NCI-H146 treated with DMSO at 0.1 percent for 48 hours (cell line): ENCODE data around the gene ASAP2.

Experiments
- DNase-seq: peaks from one replicate; lab custom pipeline; 2025; ENCODE audit not compliant: unreplicated experiment; lab: John Stamatoyannopoulos, UW

The ASAP2 gene

GRCh38 chr2:9291866-9292265, 85.3 kb downstream of the ASAP2 start:
- no peak for DNase-seq

GRCh38 chr2:9292426-9292825, 85.8 kb downstream of the ASAP2 start:
- no peak for DNase-seq

GRCh38 chr2:9294764-9295163, 88.2 kb downstream of the ASAP2 start:
- no peak for DNase-seq

- DNase-seq = no peak
Measured at GRCh38 chr2:9296559-9296958, 89.9 kb downstream of the ASAP2 start.

GRCh38 chr2:9297156-9297555, 90.5 kb downstream of the ASAP2 start:
- DNase-seq = no peak

- no peak for DNase-seq
Measured at GRCh38 chr2:9297807-9298206, 91.2 kb downstream of the ASAP2 start.

GRCh38 chr2:9298583-9298982, 92.0 kb downstream of the ASAP2 start:
- DNase-seq = no peak

GRCh38 chr2:9299161-9300100, 92.8 kb downstream of the ASAP2 start:
- no peak for DNase-seq

GRCh38 chr2:9300214-9300613, 93.6 kb downstream of the ASAP2 start:
- DNase-seq = no peak

GRCh38 chr2:9300829-9301453, 94.3 kb downstream of the ASAP2 start:
- DNase-seq = no peak

- DNase-seq = no peak
Measured at GRCh38 chr2:9302755-9303154, 96.1 kb downstream of the ASAP2 start.

GRCh38 chr2:9303528-9304225, 97.1 kb downstream of the ASAP2 start:
- DNase-seq = no peak

GRCh38 chr2:9306911-9307310, 100.3 kb downstream of the ASAP2 start:
- no peak for DNase-seq

- no peak for DNase-seq
Measured at GRCh38 chr2:9307535-9307934, 100.9 kb downstream of the ASAP2 start.

- no peak for DNase-seq
Measured at GRCh38 chr2:9308186-9308955, 101.8 kb downstream of the ASAP2 start.

GRCh38 chr2:9309147-9309546, 102.5 kb downstream of the ASAP2 start:
- DNase-seq = no peak

GRCh38 chr2:9310377-9310776, 103.8 kb downstream of the ASAP2 start:
- DNase-seq = no peak

- DNase-seq = no peak
Measured at GRCh38 chr2:9310798-9311197, 104.2 kb downstream of the ASAP2 start.

- DNase-seq = no peak
Measured at GRCh38 chr2:9311488-9311887, 104.9 kb downstream of the ASAP2 start.

- no peak for DNase-seq
Measured at GRCh38 chr2:9312591-9312990, 106.0 kb downstream of the ASAP2 start.

GRCh38 chr2:9313443-9313842, 106.8 kb downstream of the ASAP2 start:
- DNase-seq = no peak
